Measurements from ENCODE around the gene SPATA6.

Gene SPATA6

GRCh38 chr1:48470481-48470855 is 1.5 kb downstream of the SPATA6 start:
- no peaks in the 10 kb centered on the region for H3K27me3 ChIP-seq (replicated peaks; ENCODE audit: control insufficient read depth, insufficient read depth, low read length)
- no peaks in the 10 kb centered on the region for H3K36me3 ChIP-seq (ENCODE audit: control insufficient read depth, insufficient read depth, low read length)
- H3K4me3 ChIP-seq (replicated peaks; ENCODE audit: low read depth, low read length), result no peak overlapping the region
- TF ChIP-seq CTCF (IDR thresholded peaks at IDR 0.05; ENCODE audit: insufficient read depth, low read length, poor library complexity, severe bottlenecking), result no peak
- no peak for DNase-seq (ENCODE audit: extremely low read depth, insufficient read length)

GRCh38 chr1:48469616-48470480 is 2.2 kb downstream of the SPATA6 start:
- no peak overlapping the region for H3K4me3 ChIP-seq (replicated peaks; ENCODE audit: low read depth, low read length)
- DNase-seq (ENCODE audit: extremely low read depth, insufficient read length), result no peak
- no peaks in the 10 kb centered on the region for H3K36me3 ChIP-seq (ENCODE audit: control insufficient read depth, insufficient read depth, low read length)

GRCh38 chr1:48466594-48466993 is 5.4 kb downstream of the SPATA6 start:
- H3K36me3 ChIP-seq (ENCODE audit: control insufficient read depth, insufficient read depth, low read length), result no peaks in the 10 kb centered on the region
- H3K4me3 ChIP-seq (replicated peaks; ENCODE audit: low read depth, low read length), result no peak overlapping the region
- H3K27me3 ChIP-seq (replicated peaks; ENCODE audit: control insufficient read depth, insufficient read depth, low read length), result no peaks in the 10 kb centered on the region
- DNase-seq (ENCODE audit: extremely low read depth, insufficient read length), result no peak
- no peak for TF ChIP-seq CTCF (IDR thresholded peaks at IDR 0.05; ENCODE audit: insufficient read depth, low read length, poor library complexity, severe bottlenecking)

More at GRCh38 chr1:48469616-48470480, 2.2 kb downstream of the SPATA6 start:
- H3K27me3 ChIP-seq (replicated peaks; ENCODE audit: control insufficient read depth, insufficient read depth, low read length), result no peaks in the 10 kb centered on the region
- no peak for TF ChIP-seq CTCF (IDR thresholded peaks at IDR 0.05; ENCODE audit: insufficient read depth, low read length, poor library complexity, severe bottlenecking)

GRCh38 chr1:48462716-48463302 is 9.2 kb downstream of the SPATA6 start:
- no peaks in the 10 kb centered on the region for H3K36me3 ChIP-seq (ENCODE audit: control insufficient read depth, insufficient read depth, low read length)
- TF ChIP-seq CTCF (IDR thresholded peaks at IDR 0.05; ENCODE audit: insufficient read depth, low read length, poor library complexity, severe bottlenecking), result no peak
- H3K4me3 ChIP-seq (replicated peaks; ENCODE audit: low read depth, low read length), result no peak overlapping the region
- DNase-seq (ENCODE audit: extremely low read depth, insufficient read length), result no peak
- no peaks in the 10 kb centered on the region for H3K27me3 ChIP-seq (replicated peaks; ENCODE audit: control insufficient read depth, insufficient read depth, low read length)

GRCh38 chr1:48450505-48450904 is 21.5 kb downstream of the SPATA6 start:
- no peak for DNase-seq (ENCODE audit: extremely low read depth, insufficient read length)
- Histone ChIP-seq H3K27me3 (replicated peaks; ENCODE audit: control insufficient read depth, insufficient read depth, low read length) (no peaks in the 10 kb centered on the region), H3K36me3 (ENCODE audit: control insufficient read depth, insufficient read depth, low read length) (no peaks in the 10 kb centered on the region), H3K4me3 (replicated peaks; ENCODE audit: low read depth, low read length) (no peak overlapping the region)
- no peak for TF ChIP-seq CTCF (IDR thresholded peaks at IDR 0.05; ENCODE audit: insufficient read depth, low read length, poor library complexity, severe bottlenecking)

Measured in GM06990 (cell line).